Astrocyte of the spinal cord (primary cell): Measurements from ENCODE around the gene PHC3.
A peak's percentile ranks its signal among the peaks of the same experiment; 100 is the strongest.

ENCODE experiments used
- DNase-seq: peaks from one replicate; pipeline ENCODE4 v3.0.0; 2011; ENCODE audit warnings: low read depth, low spot score
- H3K4me3 ChIP-seq: 2 replicates; pipeline ENCODE4 v1.5.1; 2011; ENCODE audit warnings: low read depth, mild to moderate bottlenecking, low read length, moderate library complexity
- CTCF ChIP-seq: IDR thresholded peaks from 2 replicates; pipeline ENCODE4 v1.5.1; 2012; ENCODE audit warnings: low read depth, mild to moderate bottlenecking, low read length, inconsistent platforms
- in situ Hi-C: cut with HindIII; loops from 2 replicates; pipeline ENCODE4 v1.10.0; 2017; ENCODE audit warnings: low sequenced_read_pairs

Gene PHC3

GRCh38 chr3:170085396-170085795, 96.1 kb downstream of the PHC3 start:
- in situ Hi-C loops, result no loop called here
- TF ChIP-seq CTCF, result no peak
- DNase-seq, result no peak
- H3K4me3 ChIP-seq, result no peak overlapping the region

- no peak for TF ChIP-seq CTCF
- H3K4me3 ChIP-seq, result no peak overlapping the region
- in situ Hi-C loops, result no loop called here
- DNase-seq, result no peak
These were observed 98.2 kb downstream of the PHC3 start for GRCh38 chr3:170083343-170083742.

- no peak for TF ChIP-seq CTCF
- peak; percentile 19 for DNase-seq
- no peak overlapping the region for H3K4me3 ChIP-seq
- in situ Hi-C loops, result no loop called here
These were observed 100.3 kb downstream of the PHC3 start for GRCh38 chr3:170081079-170081741.

GRCh38 chr3:170080605-170081004, 100.9 kb downstream of the PHC3 start:
- no peak for DNase-seq
- TF ChIP-seq CTCF, result no peak
- in situ Hi-C loops, result no loop called here
- no peak overlapping the region for H3K4me3 ChIP-seq

GRCh38 chr3:170079536-170080165, 101.9 kb downstream of the PHC3 start:
- H3K4me3 ChIP-seq, result no peak overlapping the region
- in situ Hi-C loops, result no loop called here
- DNase-seq, result no peak
- TF ChIP-seq CTCF, result no peak

- no peak for TF ChIP-seq CTCF
- no peak overlapping the region for H3K4me3 ChIP-seq
- no peak for DNase-seq
- in situ Hi-C loops, result no loop called here
These were observed 102.8 kb downstream of the PHC3 start for GRCh38 chr3:170078620-170079281.
